Urinary bladder (tissue), 2 donors: ENCODE measurements around the gene SLC2A9. TPM values are rescaled to one million over a fixed set of nuclear protein-coding genes. Genes with fewer than 3 reads are reported as not detected.

Experiments used
- polyA plus RNA-seq: library from polyadenylated mRNA; stranded (reverse); fragments of 200-250 nt; gene quantifications from one replicate; pipeline ENCODE4 v1.2.3, GENCODE V29; 2013
- small RNA-seq: library from RNA; depleted of rRNA; stranded (forward); fragments of <200 nt; gene quantifications from one replicate; pipeline ENCODE3, GENCODE V24; 2014
- total RNA-seq: library from RNA; depleted of rRNA; stranded (reverse); fragments of >200 nt; gene quantifications from one replicate; pipeline ENCODE4 v1.2.3, GENCODE V29; 2014
- donor health status: healthy.

The SLC2A9 gene
- total and polyA plus RNA-seq, 2 donors: 7.6 to 10.4 TPM

Small RNA genes lying within 50 kb of the gene (small RNA-seq; reads per million reads assigned to genes)
- not detected for gene RNA5SP154

Other genes starting within 250 kb of the SLC2A9 start
- 0.11 TPM for gene DRD5, start 239.9 kb downstream of the SLC2A9 start, total RNA-seq
- not detected for gene DRD5, start 239.9 kb downstream of the SLC2A9 start, polyA plus RNA-seq
- 107 TPM for gene WDR1, start 95.3 kb upstream of the SLC2A9 start, total RNA-seq
- gene WDR1, start 95.3 kb upstream of the SLC2A9 start, polyA plus RNA-seq: 361 TPM